HG03039 (cell line): Measurements from ENCODE around the gene CTDSP2.
A peak's percentile ranks its signal among the peaks of the same experiment; 100 is the strongest.
"Not testable (repeated sequence)": the region's sequence is repeated elsewhere in the genome, so short reads cannot be mapped to it uniquely, and the experiment has no call there.

ENCODE experiments used
- ATAC-seq: cut with Tn5 transposase; IDR thresholded peaks from one replicate; pipeline ENCODE4 v1.9.1; 2021; ENCODE audit warnings: mild to moderate bottlenecking, moderate library complexity; ENCODE audit not compliant: unreplicated experiment

Gene CTDSP2

DNA sequence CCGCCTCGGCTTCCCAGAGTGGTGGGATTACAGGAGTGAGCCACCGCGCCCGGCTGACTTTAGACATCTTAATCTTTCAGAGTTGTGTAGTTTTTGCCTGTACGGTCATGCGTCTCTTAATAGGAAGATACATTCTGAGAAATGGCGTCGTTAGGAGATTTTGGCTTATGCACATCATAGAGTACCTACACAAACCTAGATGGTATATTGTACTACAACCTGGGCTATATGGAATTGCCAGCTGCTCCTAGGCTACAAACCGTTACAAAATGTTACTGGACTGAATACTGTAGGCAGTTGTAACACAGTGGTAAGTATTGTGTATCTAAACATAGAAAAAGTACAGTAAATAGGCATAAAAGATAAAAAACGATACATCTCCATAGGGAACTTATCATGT lies 62.7 kb downstream of the CTDSP2 start:
- ATAC-seq, result no peak

DNA sequence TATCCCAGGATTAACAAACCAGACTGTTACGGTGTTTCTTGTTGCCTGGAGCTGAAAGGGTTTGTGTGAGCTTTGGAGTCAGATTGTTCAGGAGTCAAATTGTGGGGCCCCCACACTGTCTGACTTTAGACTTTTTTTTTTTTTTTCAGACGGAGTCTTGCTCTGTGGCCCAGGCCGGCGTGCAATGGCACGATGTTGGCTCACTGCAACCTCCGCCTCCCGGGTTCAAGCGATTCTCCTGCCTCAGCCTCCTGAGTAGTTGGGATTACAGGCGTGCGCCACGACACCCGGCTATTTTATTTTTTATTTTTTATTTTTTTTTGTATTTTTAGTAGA lies 63.1 kb downstream of the CTDSP2 start:
- no peak for ATAC-seq

DNA sequence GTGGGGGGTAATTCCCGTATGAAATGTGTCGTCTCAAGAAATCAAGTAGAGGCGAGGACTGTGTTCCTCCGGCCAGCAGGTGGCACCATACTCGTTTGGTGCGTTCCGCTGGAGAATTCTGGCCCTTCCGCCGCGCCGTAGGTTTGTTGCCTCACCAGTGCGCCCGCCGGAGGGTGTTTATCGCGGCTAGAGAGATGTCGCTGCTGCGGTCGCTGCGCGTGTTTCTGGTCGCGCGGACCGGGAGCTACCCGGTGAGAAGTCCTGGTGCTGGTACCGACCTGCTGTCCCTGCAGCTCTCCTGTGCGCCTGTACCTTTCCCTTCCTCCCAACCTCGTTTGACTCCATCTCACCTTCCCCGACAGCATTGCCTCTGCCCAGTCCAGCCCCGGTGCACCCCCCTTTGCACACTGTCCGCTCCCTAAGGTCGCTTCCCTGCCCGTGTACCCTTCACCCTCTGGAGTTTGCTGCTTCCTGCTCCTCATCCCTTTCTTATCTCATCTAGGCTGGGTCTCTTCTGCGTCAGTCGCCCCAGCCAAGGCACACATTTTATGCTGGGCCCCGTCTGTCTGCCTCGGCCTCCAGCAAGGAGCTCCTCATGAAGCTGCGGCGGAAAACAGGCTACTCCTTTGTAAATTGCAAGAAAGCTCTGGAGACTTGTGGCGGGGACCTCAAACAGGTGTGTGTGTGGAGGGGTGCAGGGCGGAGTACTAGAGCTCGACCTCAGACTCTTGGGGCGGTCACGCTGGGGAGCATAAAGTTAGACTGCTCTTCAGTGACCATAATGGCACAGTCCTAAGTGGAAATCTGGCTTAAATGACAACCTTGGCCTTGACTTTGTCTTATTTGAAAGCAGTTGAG lies 63.7 kb downstream of the CTDSP2 start, which contains the start of gene TSFM:
Gene TSFM, plus strand, starts transcription at position 180 of the 858 bp plus-strand sequence. Its CDS starts 15 bp downstream, at position 195.
- ATAC-seq, result peak; percentile 80

DNA sequence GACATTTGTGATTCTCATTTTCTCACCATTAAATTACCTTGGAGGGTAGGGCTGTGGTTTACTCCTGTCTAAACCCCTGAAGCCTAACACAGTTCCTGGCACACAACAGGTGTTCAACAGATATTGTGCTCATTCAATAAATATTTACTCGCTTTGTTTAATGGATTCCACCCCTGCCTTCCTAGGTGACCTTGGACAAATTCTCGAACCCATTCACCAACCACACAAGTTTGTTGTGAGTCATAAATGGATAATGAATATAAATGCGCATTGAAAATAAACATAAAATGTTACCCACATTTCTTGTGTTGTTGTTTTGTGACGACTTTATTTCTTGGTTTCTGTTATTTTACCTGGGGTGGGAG lies 64.3 kb downstream of the CTDSP2 start:
- ATAC-seq, result no peak

DNA sequence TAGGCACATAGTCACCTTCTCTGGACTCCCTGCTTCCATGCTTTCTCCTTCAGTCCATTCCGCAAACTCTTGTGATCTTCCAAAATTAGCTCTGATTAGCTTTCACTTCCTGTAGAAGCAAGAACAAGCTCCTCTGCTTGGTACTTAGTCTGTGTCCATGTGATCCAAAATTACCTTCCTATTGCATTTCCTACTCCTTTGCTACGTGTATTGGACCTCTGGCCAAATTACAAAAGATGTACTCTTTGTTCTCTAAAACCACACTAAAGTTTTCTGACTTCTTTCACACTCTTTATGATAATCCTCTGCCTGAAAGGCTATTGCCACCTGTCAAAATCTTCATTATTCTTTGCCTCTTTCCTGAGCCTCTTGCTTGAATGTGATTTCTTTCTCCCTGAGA lies 64.7 kb downstream of the CTDSP2 start:
- no peak for ATAC-seq

DNA sequence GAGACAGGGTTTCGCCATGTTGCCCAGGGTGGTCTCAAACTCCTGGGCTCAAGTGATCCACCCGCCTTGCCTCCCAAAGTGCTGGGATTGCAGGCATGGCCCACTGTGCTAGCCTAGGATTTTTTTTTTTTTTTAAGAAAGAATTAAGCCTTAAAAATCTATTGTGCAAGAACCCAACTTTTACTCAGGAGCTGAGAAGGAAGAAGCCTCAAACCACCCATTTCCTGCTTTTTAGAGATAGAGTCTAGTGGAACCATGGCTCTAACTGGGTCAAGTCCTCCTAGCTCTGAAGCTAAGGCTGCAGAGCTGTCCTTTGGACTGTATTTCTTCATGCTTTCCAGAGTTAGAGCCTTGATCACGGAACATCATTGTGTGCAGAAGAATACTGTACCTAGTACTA lies 65.3 kb downstream of the CTDSP2 start:
- ATAC-seq, result no peak

DNA sequence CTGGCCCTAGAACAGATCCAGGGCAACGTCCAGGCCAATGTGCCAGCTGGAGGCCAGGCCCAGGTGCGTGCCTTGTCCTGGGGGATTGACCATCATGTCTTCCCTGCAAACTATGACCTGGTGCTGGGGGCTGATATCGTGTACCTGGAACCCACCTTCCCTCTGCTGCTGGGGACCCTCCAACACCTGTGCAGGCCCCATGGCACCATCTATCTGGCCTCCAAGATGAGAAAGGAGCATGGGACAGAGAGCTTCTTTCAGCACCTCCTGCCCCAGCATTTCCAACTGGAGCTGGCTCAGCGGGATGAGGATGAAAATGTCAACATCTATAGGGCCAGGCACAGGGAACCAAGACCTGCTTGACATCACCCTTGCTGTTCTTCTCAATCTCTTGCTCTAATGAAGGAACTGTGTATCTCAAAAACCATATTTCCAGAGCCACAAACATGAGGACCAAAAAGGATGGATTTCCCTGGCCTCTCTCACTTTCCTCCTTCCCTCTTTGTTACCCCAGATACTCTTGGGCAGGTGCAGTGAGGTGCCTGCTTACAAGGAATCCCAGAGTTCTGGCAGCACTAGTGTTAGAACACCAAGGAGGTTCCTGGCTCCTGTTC lies 66.1 kb downstream of the CTDSP2 start:
- no peak for ATAC-seq

DNA sequence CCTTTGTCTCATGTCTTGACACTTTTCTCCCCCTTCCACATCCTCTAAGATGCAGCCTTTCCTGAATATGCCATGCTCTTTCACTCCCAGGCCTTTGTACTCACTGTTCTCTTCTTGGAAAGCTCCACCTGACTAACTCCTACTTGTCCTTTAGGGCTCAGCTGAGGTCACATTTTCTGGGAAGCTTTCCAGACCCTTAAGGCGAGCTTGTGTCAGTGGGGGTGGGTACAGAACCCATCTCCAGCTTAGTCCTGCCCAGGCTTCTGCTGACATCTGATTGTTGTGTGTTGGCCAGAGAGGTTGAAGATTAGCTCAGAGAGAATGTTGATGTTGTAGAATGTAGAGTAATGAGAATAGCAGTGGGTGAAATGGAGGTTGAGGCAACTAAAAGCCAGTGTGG lies 66.8 kb downstream of the CTDSP2 start:
- no peak for ATAC-seq

DNA sequence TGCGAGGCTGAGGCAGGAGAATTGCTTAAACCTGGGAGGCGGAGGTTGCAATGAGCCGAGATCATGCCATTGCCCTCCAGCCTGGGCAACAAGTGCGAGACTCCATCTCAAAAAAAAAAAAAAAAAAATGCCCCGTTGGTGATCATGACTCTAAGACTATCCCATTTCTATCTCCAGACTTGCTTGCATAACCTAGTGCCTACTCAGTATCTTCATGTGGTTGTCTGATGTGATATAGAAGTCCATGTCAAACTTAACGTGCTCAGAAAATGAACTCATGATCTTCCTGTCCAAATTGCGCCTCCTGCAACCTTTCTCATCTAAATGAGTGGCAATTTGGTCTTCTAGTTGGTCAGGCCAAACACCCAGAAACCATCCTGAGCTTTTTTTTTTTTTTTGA lies 68.6 kb downstream of the CTDSP2 start:
- no peak for ATAC-seq

DNA sequence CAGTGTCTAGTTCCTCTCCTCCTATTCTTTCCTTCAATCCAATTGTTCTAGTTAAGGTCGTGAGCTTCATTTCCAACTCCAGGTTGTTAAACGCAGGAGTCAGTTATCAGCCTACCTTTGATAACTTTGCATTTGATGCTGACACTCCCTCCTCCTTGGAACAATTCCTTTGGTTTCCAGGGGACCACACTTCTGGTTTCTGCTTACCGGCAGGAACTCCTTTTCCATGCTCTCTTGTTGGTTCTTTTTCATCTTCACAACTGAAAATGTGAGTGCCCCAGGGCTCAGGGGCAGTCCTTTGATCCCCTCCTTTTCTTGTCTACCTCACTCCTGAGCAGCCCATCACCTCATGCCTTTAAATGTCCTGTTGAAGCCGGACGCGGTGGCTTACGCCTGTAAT lies 69.2 kb downstream of the CTDSP2 start:
- no peak for ATAC-seq

DNA sequence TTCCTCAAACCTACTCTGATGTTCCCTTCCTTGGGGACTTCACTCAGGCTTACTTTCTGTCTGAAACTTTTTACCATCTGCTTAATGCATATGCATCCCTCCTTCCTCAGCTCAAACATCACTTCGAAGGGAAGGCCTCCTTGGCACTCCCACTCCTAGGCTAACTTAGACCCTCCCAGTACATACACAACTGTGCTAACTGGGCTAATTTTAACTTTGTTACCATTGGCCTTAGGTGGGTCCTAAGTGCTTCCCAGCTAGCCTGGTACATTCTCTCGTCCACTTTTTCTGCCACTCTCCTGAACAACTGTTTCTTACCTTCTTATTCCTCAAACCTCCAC lies 70.3 kb downstream of the CTDSP2 start:
- ATAC-seq, result no peak

DNA sequence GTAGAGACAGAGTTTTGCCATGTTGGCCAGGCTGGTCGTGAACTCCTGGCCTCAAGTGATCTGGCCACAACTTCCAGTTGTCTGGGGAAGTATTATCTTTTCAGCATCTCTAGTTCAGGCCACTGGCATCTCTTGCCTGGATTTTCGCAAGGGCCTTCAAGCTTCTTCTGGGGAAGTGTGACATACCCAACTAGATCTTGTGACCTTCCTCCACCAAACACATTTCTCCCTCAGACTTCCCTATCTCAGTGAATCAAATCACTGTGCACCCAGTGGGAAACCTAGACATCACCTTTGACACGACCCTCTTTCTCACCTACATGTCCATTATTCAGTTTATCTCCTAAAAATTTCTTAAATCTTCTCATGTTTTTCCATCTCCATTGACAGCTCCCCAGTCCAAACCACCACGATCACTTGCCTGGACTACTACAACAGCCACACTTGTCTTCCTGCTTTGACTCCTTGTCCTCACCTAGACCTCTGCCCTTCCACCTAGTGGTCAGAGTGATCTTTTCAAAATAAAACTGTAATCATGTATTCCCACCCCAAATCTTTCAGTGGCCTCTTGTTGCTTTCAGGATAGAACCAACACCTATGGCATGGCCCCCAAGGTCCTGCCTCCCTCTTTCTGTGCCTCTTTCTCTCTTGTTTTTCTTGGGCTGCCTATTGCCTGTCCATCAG lies 70.8 kb downstream of the CTDSP2 start:
- ATAC-seq, result no peak

DNA sequence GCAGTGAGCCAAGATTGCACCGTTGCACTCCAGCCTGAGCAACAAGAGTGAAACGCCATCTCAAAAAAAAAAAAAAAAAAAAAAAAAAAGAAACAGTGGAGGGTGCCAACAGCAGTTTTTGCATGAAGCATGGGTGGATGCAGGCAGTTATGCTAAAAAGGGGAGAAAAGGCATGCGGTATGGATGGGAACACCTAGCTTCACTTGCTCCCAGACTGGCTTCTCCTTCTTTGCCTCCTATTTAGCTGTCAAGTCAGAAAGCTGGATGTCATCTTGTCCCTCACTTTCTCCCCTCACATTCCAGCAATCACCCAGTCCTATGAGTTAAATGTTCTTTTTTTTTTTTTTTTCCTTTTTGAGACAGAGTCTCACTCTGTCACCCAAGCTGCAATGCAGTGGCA lies 71.5 kb downstream of the CTDSP2 start:
- ATAC-seq, result no peak

DNA sequence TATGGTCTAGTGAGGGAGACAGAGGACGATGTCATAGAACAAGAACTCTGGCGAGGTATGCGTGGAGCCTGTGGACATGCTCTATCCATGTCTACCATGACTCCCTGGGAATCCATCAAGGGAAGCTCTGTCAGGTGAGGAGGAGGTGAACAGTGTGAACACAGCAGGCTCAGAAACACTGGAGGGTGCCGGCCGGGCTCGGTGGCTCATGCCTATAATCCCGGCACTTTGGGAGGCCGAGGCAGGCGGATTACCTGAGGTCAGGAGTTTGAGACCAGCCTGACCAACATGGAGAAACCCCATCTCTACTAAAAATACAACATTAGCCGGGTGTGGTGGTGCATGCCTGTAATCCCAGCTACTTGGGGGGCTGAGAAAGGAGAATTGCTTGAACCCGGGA lies 71.9 kb downstream of the CTDSP2 start:
- ATAC-seq, result not testable (repeated sequence)

DNA sequence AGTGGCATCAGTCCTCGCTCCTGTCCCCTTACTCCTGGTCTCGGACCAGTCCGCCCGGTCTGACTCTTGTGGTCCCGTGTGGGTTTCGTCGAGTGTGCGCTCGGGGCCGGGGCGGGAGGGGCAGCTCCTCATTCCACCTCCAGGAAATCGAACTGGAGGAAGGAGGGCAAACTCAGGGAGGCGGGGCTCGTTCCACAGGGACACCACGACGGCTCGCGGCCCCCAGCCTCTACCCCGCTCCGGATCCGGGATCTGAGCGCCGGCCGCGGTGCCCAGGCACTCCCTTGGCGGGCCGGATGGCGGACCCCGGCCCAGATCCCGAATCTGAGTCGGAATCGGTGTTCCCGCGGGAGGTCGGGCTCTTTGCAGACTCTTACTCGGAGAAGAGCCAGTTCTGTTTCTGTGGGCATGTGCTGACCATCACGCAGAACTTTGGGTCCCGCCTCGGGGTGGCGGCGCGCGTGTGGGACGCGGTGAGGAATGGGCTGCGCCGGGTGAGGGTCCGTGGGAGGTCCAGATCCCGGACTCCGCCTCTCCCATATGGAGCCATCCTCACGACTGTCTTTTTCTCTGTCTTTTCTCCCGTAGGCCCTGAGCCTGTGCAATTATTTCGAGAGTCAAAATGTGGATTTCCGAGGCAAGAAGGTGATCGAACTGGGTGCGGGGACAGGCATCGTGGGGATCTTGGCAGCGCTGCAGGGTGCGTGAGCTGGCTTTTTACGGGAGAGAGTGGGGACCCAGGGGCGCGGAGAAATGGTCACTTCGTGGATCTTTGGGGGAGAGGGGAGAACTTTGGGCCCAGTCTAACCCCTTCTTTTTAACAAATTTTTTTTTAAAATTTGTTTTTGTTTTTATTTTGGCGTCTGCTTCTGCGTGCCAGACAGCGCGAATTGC lies 73.9 kb downstream of the CTDSP2 start, which contains the start of gene EEF1AKMT3:
Gene EEF1AKMT3, plus strand, starts transcription at position 186 of the 894 bp plus-strand sequence. Its CDS starts 111 bp downstream, at position 297.
- ATAC-seq, result peak; percentile 17

DNA sequence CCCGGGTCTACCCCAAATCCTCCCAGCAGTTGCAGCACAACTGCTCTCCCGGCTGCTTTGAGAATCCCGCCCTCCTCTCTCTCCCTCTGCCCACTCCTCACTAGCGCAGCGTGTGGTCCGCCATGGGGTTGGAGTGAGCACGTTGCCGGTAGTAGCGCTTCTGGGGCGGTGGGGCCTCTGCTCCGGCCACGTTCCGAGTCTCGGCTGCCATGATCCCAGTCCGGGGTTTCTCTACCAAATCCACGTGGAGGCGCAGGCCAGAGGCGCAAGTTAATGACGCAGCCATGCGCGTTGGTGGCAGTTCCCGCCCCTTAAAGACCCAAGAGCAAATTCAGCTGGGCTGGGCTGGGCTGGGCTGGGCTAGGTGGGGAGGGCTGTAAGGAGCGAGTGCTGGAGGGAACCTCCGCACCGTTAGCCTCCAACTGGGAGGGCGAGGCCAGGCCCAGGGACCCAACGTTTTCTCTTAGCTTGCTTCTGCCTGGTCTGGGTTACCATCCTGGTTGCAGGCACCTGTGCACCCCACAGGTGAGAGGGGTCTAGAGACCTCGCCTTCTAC lies 74.6 kb downstream of the CTDSP2 start, which contains the start of gene METTL1:
Gene METTL1, minus strand, starts transcription at position 233 of the 556 bp plus-strand sequence. Its CDS starts 22 bp downstream, at position 211.
- peak; percentile 69 for ATAC-seq

DNA sequence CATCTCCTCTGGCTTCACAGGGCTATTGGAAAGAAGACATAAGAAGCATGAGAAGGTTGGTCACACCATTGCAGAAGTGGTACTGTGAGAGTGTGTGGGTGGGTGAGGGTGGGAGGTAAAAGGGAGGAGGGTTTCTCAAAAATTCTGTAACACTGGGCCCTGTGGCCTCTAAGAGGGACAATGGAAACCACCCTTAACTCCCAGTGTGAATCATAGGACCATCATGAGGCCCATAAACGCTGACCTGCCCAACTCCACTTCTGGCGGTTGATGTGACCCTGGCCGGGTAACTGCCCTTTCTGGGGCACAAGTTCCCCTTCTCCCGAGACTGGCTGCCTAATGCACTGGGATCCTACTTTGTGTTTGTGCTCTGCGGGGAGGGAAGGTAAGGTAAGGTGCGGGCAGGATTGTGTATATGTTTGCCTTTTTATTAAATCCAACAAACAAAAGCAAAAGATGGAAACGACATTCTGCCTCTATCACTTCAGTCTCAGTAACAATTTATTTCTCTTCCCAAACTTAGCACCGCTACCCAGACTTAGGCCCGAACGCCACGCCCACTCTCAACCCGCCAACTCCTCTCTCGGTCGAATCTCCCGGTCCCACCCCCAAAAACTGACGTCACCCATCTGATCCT lies 75.2 kb downstream of the CTDSP2 start:
- ATAC-seq, result peak; percentile 62

DNA sequence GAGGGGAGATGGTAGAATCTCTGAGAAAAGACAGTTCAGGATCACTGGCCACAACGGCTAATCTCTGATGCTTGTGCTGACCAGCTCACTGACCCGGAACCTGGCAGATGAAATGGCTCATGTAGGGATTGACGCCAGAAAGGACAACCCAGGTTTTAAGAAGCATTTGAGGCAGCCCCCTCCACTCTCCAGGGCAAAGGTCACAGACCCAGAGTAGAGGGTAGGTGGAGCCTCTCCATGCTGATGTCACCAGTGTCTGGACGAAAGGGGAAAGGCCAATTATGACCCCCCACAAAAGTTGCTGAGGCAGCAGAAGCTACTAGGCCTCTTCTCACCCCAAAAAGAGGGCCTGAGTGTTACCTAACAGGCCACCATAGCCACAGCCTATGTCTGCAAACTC lies 75.8 kb downstream of the CTDSP2 start:
- no peak for ATAC-seq
